A549 (cell line): ENCODE results near the gene ZEB1. TPM values are rescaled to one million over a fixed set of nuclear protein-coding genes. Genes with fewer than 3 reads are reported as not detected.

Experiments used
- ATAC-seq, 2 experiments: fragments of 200-7000 bp in 1 of 2; fragments of >200 bp in 1 of 2; cut with Nextera tagmentation in 1 of 2; cut with Tn5 transposase in 1 of 2; 3 replicates each; pipeline versions ENCODE4 v1.8.0 to v1.9.1; 2018 to 2020; ENCODE audit warnings: mild to moderate bottlenecking in 1 of 2, moderate library complexity in 1 of 2
- CTCF ChIA-PET: fragments of 300-600 bp; sonication (Branson Sonifier 250); formaldehyde crosslinking; extraction: SDS; loops from one replicate; lab custom pipeline; 2021; ENCODE audit warnings: antibody characterized with exemption, inconsistent platforms; lab: Yijun Ruan, JAX
- POLR2A ChIA-PET: fragments of 350-600 bp; formaldehyde crosslinking; extraction: SDS; loops from one replicate; lab custom pipeline; 2021; ENCODE audit warnings: antibody characterized with exemption, inconsistent platforms; lab: Yijun Ruan, JAX
- DNase-seq, 2 experiments: peaks; one replicate each; pipeline versions ENCODE4 v3.0.0 to v3.0.0-alpha.2; 2011 to 2016; ENCODE audit warnings: low read depth in 1 of 2, low spot score in 1 of 2
- FAIRE-seq: peaks from 2 replicates; lab custom pipeline; 2011; peaks lifted over from hg19 to GRCh38; lab: Jason Lieb, UNC
- H3K27ac ChIP-seq, 2 experiments: fragments of >200 bp; sonication (Bioruptor Twin); formaldehyde crosslinking; 3 replicates each; pipeline ENCODE4 v1.5.1; 2016 to 2017
- H3K4me1 ChIP-seq: fragments of >200 bp; sonication (Bioruptor Twin); formaldehyde crosslinking; 3 replicates; pipeline ENCODE4 v1.6.1; 2016
- H3K4me2 ChIP-seq: fragments of >200 bp; sonication (Bioruptor Twin); formaldehyde crosslinking; 3 replicates; pipeline ENCODE4 v1.6.1; 2016
- H3K4me3 ChIP-seq: fragments of >200 bp; sonication (Bioruptor Twin); formaldehyde crosslinking; 3 replicates; pipeline ENCODE4 v1.5.1; 2016
- H3K9me3 ChIP-seq: fragments of >200 bp; sonication (Bioruptor Twin); formaldehyde crosslinking; 3 replicates; pipeline ENCODE4 v1.6.1; 2016
- CEBPB ChIP-seq, 2 experiments: fragments of >200 bp in 1 of 2; sonication (Bioruptor Twin) in 1 of 2; formaldehyde crosslinking in 1 of 2; IDR thresholded peaks; 2 replicates each; pipeline ENCODE4 v1.6.1; 2012 to 2016
- CHD2 ChIP-seq: fragments of 150-350 bp; IDR thresholded peaks from 2 replicates; pipeline ENCODE4 v1.6.1; 2014; ENCODE audit warnings: low read length; ENCODE audit not compliant: partially characterized antibody
- CHD4 ChIP-seq: fragments of 200-600 bp; sonication (generic); IDR thresholded peaks from 2 replicates; pipeline ENCODE4 v1.6.1; 2016; ENCODE audit warnings: antibody characterized with exemption, mild to moderate bottlenecking, borderline replicate concordance
- EP300 ChIP-seq, 2 experiments: fragments of >200 bp; sonication (Bioruptor Twin); formaldehyde crosslinking; IDR thresholded peaks; 2 replicates in 1 of 2; 3 replicates in 1 of 2; pipeline ENCODE4 v1.6.1; 2016 to 2017
- FOSL2 ChIP-seq, 2 experiments: fragments of 450-650 bp in 1 of 2; fragments of >200 bp in 1 of 2; sonication (Bioruptor Twin) in 1 of 2; formaldehyde crosslinking; IDR thresholded peaks; 2 replicates each; pipeline versions ENCODE4 v1.5.0 to v1.6.1; 2016 to 2020; ENCODE audit warnings: mild to moderate bottlenecking in 1 of 2, moderate library complexity in 1 of 2
- FOXS1 ChIP-seq: fragments of 250-450 bp; sonication (Bioruptor Pico); IDR thresholded peaks from 2 replicates; pipeline ENCODE4 v1.5.0; 2020; ENCODE audit warnings: mild to moderate bottlenecking, moderate library complexity
- HDAC2 ChIP-seq: fragments of 200-600 bp; sonication (generic); IDR thresholded peaks from 2 replicates; pipeline ENCODE4 v1.6.1; 2016
- HEYL ChIP-seq: fragments of 250-450 bp; sonication (Bioruptor Pico); IDR thresholded peaks from 2 replicates; pipeline ENCODE4 v1.8.0; 2021; ENCODE audit warnings: mild to moderate bottlenecking, moderate library complexity
- JUNB ChIP-seq: fragments of >200 bp; sonication (Bioruptor Twin); formaldehyde crosslinking; IDR thresholded peaks from 2 replicates; pipeline ENCODE4 v1.6.1; 2016
- KDM1A ChIP-seq: fragments of 200-600 bp; sonication (generic); IDR thresholded peaks from 2 replicates; pipeline ENCODE4 v1.6.1; 2016; ENCODE audit warnings: low read depth, mild to moderate bottlenecking
- MAFK ChIP-seq: fragments of 450-650 bp; IDR thresholded peaks from 2 replicates; pipeline ENCODE4 v1.6.1; 2014; ENCODE audit not compliant: partially characterized antibody
- MAZ ChIP-seq: fragments of 150-350 bp; IDR thresholded peaks from 2 replicates; pipeline ENCODE4 v1.6.1; 2014; ENCODE audit warnings: antibody characterized with exemption, low read depth, low read length, borderline replicate concordance
- MYC ChIP-seq: IDR thresholded peaks from 2 replicates; pipeline ENCODE4 v1.6.1; 2012; ENCODE audit warnings: mild to moderate bottlenecking, inconsistent platforms, low read length, improper control_type of control experiment, borderline replicate concordance
- NPAS2 ChIP-seq: fragments of 250-450 bp; sonication (Bioruptor Pico); IDR thresholded peaks from 2 replicates; pipeline ENCODE4 v1.8.0; 2022; ENCODE audit warnings: mild to moderate bottlenecking, moderate library complexity, borderline replicate concordance
- NR3C1 ChIP-seq: fragments of >200 bp; sonication (Bioruptor Twin); formaldehyde crosslinking; IDR thresholded peaks from 3 replicates; pipeline ENCODE4 v1.6.1; 2017
- PHF8 ChIP-seq: fragments of 200-600 bp; sonication (generic); IDR thresholded peaks from 2 replicates; pipeline ENCODE4 v1.6.1; 2016; ENCODE audit warnings: low read depth, mild to moderate bottlenecking, antibody characterized with exemption, moderate library complexity, borderline replicate concordance
- POLR2AphosphoS2 ChIP-seq: conservative IDR thresholded peaks from 2 replicates; pipeline ENCODE4 v1.6.1; 2012; ENCODE audit warnings: low read length, improper control_type of control experiment, inconsistent platforms
- RAD21 ChIP-seq, 2 experiments: fragments of >200 bp in 1 of 2; sonication (Bioruptor Twin) in 1 of 2; formaldehyde crosslinking in 1 of 2; IDR thresholded peaks in 1 of 2; conservative IDR thresholded peaks in 1 of 2; 2 replicates in 1 of 2; 3 replicates in 1 of 2; pipeline ENCODE4 v1.6.1; 2012 to 2018; ENCODE audit warnings: inconsistent platforms in 1 of 2
- RARB ChIP-seq: fragments of 250-450 bp; sonication (Bioruptor Pico); IDR thresholded peaks from 2 replicates; pipeline ENCODE4 v1.8.0; 2021; ENCODE audit warnings: mild to moderate bottlenecking, moderate library complexity
- RCOR1 ChIP-seq: fragments of 150-350 bp; IDR thresholded peaks from 2 replicates; pipeline ENCODE4 v1.6.1; 2014; ENCODE audit warnings: antibody characterized with exemption, low read length, low read depth
- RFX5 ChIP-seq: fragments of 450-650 bp; IDR thresholded peaks from 2 replicates; pipeline ENCODE4 v1.7.1; 2014; ENCODE audit warnings: antibody characterized with exemption, mild to moderate bottlenecking, moderate library complexity
- RNF2 ChIP-seq: fragments of 200-600 bp; sonication (generic); IDR thresholded peaks from 2 replicates; pipeline ENCODE4 v1.6.1; 2016; ENCODE audit warnings: low read depth, mild to moderate bottlenecking, antibody characterized with exemption, moderate library complexity, borderline replicate concordance
- TP53 ChIP-seq: fragments of 250-450 bp; sonication (Bioruptor Pico); IDR thresholded peaks from 2 replicates; pipeline ENCODE4 v1.5.0; 2021; ENCODE audit warnings: mild to moderate bottlenecking, moderate library complexity
- ZC3H11A ChIP-seq: fragments of 450-650 bp; IDR thresholded peaks from 2 replicates; pipeline ENCODE4 v1.6.1; 2014; ENCODE audit warnings: antibody characterized with exemption, mild to moderate bottlenecking
- ZFP36 ChIP-seq: fragments of 450-650 bp; IDR thresholded peaks from 2 replicates; pipeline ENCODE4 v1.6.1; 2014; ENCODE audit warnings: borderline replicate concordance; ENCODE audit not compliant: partially characterized antibody
- WGBS: methylation state at CpG from one replicate; pipeline ENCODE4 v1.1.6; 2017; ENCODE audit errors: missing lambda C conversion rate; 5-methylcytosine and 5-hydroxymethylcytosine counted together
- polyA plus RNA-seq, 4 experiments: library from polyadenylated mRNA; depleted of rRNA in 3 of 4; stranded (reverse); fragments of >200 nt; fragmentation: RNase III in 1 of 4; extraction: RNeasy Plus Mini Kit Qiagen cat#74134 plus additional on column Dnase treatment in 1 of 4; gene quantifications; 2 replicates in 3 of 4; 3 replicates in 1 of 4; pipeline ENCODE4 v1.2.3, GENCODE V29; 2011 to 2017
- TF ChIP-seq, protein P1 (sequence below): fragments of 200-600 bp; sonication (generic); IDR thresholded peaks from 2 replicates; pipeline ENCODE4 v1.6.1; 2016; ENCODE audit warnings: antibody characterized with exemption, mild to moderate bottlenecking, moderate library complexity
- TF ChIP-seq, protein P2 (sequence below): fragments of >200 bp; sonication (Bioruptor Twin); formaldehyde crosslinking; IDR thresholded peaks from 2 replicates; pipeline ENCODE4 v1.6.1; 2016
- TF ChIP-seq, protein P3 (sequence below): fragments of 250-450 bp; sonication (Bioruptor Pico); IDR thresholded peaks from 2 replicates; pipeline ENCODE4 v1.5.0; 2021; ENCODE audit warnings: mild to moderate bottlenecking, moderate library complexity, borderline replicate concordance
- TF ChIP-seq, protein P4 (sequence below): IDR thresholded peaks from 2 replicates; pipeline ENCODE4 v1.6.1; 2012
- TF ChIP-seq, protein P5 (sequence below): fragments of 250-450 bp; sonication (Bioruptor Pico); IDR thresholded peaks from 2 replicates; pipeline ENCODE4 v1.5.0; 2020; ENCODE audit warnings: low read depth, mild to moderate bottlenecking, moderate library complexity

The ZEB1 gene
- polyA plus RNA-seq, 2 of the 4 experiments (the other 2 are of a cell fraction): 8.1 to 23.8 TPM

DNA sequence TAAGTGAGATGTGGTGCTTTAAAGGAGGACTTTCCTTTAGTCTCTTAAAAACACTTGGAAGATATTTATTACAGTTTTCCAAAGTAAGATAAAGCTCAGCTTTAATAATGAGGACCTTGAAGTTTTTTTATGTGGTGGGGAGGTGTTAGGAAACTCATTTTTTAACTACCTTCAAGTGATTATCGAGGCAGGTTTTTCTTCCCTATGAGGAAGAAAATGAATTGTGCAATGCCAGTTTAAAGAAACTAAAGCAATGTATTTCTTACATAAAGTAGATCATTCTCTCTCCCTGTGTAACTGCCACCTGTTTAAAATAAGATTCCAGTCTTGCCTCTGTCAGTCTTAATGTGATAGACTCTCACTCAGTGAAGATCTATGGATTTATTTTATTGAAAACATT, 27.9 kb downstream of the ZEB1 start:
- TF ChIP-seq KDM1A (no peak), ZFP36 (no peak), RNF2 (no peak), JUNB (no peak), CEBPB (IDR thresholded peaks at IDR 0.05) (no peak; a peak in 1 of 4 replicates), HDAC2 (no peak), MYC (no peak), NPAS2 (CRISPR knock-in tag) (no peak), RAD21 (conservative IDR thresholded peaks at IDR 0.05 in 1 of 2, IDR thresholded peaks at IDR 0.05 in 1 of 2) (no peak), RARB (CRISPR knock-in tag) (no peak), CHD2 (no peak), PHF8 (no peak), MAFK (no peak), TP53 (CRISPR knock-in tag) (no peak), EP300 (IDR thresholded peaks at IDR 0.05) (no peak), ZC3H11A (no peak)
- TF ChIP-seq, protein P1, sequence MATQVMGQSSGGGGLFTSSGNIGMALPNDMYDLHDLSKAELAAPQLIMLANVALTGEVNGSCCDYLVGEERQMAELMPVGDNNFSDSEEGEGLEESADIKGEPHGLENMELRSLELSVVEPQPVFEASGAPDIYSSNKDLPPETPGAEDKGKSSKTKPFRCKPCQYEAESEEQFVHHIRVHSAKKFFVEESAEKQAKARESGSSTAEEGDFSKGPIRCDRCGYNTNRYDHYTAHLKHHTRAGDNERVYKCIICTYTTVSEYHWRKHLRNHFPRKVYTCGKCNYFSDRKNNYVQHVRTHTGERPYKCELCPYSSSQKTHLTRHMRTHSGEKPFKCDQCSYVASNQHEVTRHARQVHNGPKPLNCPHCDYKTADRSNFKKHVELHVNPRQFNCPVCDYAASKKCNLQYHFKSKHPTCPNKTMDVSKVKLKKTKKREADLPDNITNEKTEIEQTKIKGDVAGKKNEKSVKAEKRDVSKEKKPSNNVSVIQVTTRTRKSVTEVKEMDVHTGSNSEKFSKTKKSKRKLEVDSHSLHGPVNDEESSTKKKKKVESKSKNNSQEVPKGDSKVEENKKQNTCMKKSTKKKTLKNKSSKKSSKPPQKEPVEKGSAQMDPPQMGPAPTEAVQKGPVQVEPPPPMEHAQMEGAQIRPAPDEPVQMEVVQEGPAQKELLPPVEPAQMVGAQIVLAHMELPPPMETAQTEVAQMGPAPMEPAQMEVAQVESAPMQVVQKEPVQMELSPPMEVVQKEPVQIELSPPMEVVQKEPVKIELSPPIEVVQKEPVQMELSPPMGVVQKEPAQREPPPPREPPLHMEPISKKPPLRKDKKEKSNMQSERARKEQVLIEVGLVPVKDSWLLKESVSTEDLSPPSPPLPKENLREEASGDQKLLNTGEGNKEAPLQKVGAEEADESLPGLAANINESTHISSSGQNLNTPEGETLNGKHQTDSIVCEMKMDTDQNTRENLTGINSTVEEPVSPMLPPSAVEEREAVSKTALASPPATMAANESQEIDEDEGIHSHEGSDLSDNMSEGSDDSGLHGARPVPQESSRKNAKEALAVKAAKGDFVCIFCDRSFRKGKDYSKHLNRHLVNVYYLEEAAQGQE: no peak
- TF ChIP-seq, protein P2, sequence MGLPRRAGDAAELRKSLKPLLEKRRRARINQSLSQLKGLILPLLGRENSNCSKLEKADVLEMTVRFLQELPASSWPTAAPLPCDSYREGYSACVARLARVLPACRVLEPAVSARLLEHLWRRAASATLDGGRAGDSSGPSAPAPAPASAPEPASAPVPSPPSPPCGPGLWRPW: no peak
- TF ChIP-seq, protein P3, sequence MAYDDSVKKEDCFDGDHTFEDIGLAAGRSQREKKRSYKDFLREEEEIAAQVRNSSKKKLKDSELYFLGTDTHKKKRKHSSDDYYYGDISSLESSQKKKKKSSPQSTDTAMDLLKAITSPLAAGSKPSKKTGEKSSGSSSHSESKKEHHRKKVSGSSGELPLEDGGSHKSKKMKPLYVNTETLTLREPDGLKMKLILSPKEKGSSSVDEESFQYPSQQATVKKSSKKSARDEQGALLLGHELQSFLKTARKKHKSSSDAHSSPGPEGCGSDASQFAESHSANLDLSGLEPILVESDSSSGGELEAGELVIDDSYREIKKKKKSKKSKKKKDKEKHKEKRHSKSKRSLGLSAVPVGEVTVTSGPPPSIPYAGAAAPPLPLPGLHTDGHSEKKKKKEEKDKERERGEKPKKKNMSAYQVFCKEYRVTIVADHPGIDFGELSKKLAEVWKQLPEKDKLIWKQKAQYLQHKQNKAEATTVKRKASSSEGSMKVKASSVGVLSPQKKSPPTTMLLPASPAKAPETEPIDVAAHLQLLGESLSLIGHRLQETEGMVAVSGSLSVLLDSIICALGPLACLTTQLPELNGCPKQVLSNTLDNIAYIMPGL: no peak
- H3K4me1 ChIP-seq: peaks cover 21% of the 10 kb centered on the region
- POLR2A ChIA-PET: no interaction called here
- no peaks in the 10 kb centered on the region for H3K9me3 ChIP-seq
- H3K4me2 ChIP-seq: no peak overlapping the region
- ATAC-seq (no peak), FAIRE-seq (no peak), DNase-seq (no peak)
- H3K27ac ChIP-seq: no peak overlapping the region
- 86% methylated on average over 1 of the region's 1 CpG for WGBS
- H3K4me3 ChIP-seq: no peak overlapping the region
- CTCF ChIA-PET: no interaction called here

DNA sequence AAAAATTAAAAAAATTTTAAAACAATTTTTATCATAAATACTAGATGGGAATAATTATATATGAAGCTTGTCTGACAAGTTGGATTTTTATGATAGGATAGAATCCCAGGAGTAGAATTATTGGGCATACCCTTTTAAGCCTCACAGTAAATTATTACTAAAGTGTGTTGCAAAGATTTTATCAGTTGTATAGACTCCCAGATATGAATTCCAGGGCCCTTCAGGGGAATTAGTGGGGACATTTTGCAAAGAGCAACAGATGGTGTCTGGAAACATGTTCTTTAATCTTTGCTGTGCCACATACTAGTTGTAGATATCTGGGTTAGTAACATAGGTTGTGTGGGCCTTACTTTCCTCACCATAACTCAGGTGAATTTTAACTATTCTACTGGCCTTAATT, 28.7 kb downstream of the ZEB1 start:
- ChIA-PET CTCF (no interaction called here), POLR2A (no interaction called here)
- no peak for DNase-seq
- Histone ChIP-seq H3K9me3 (no peaks in the 10 kb centered on the region), H3K4me3 (no peak overlapping the region), H3K27ac (no peak overlapping the region), H3K4me2 (no peak overlapping the region), H3K4me1 (peaks cover 19% of the 10 kb centered on the region)
- no peak for TF ChIP-seq FOSL2 (IDR thresholded peaks at IDR 0.05)
- no peak for TF ChIP-seq FOSL2 (CRISPR knock-in tag; IDR thresholded peaks at IDR 0.05)
- no peak for ATAC-seq
- FAIRE-seq: no peak

DNA sequence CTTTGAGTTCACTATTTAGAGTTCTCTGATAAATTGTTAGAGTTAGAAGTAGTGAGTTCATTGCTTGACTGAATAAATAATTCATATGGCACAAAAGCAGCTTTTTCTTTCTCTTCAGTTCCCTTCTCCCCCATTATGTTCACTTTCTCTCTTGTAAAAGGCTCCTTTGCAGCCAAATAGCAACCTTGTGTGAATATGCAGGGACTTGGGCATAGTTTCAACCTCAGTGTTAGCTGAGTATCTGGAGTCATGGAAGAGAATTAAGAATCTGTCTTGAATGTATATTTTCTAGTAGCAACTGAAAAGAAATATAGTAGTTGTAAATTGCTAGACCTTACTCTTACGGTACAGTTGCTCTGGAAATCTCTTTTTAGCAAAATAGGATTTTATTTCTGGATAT, 31.9 kb downstream of the ZEB1 start:
- FAIRE-seq (no peak), DNase-seq (no peak), ATAC-seq (no peak)
- no peak overlapping the region for H3K4me2 ChIP-seq
- no peak overlapping the region for H3K27ac ChIP-seq
- no peaks in the 10 kb centered on the region for H3K9me3 ChIP-seq
- no peak overlapping the region for H3K4me3 ChIP-seq
- ChIA-PET CTCF (no interaction called here), POLR2A (no interaction called here)
- H3K4me1 ChIP-seq: peaks cover 15% of the 10 kb centered on the region
- TF ChIP-seq, protein P4, sequence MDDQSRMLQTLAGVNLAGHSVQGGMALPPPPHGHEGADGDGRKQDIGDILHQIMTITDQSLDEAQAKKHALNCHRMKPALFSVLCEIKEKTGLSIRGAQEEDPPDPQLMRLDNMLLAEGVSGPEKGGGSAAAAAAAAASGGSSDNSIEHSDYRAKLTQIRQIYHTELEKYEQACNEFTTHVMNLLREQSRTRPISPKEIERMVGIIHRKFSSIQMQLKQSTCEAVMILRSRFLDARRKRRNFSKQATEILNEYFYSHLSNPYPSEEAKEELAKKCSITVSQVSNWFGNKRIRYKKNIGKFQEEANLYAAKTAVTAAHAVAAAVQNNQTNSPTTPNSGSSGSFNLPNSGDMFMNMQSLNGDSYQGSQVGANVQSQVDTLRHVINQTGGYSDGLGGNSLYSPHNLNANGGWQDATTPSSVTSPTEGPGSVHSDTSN: no peak
- TF ChIP-seq CHD4 (no peak), CEBPB (IDR thresholded peaks at IDR 0.05) (no peak), POLR2AphosphoS2 (no peak), NR3C1 (no peak), MAZ (no peak), FOSL2 (IDR thresholded peaks at IDR 0.05) (no peak), FOSL2 (CRISPR knock-in tag; IDR thresholded peaks at IDR 0.05) (no peak), RNF2 (no peak), RCOR1 (no peak), RFX5 (no peak), HEYL (CRISPR knock-in tag) (no peak), FOXS1 (CRISPR knock-in tag) (no peak)
- TF ChIP-seq, protein P5, sequence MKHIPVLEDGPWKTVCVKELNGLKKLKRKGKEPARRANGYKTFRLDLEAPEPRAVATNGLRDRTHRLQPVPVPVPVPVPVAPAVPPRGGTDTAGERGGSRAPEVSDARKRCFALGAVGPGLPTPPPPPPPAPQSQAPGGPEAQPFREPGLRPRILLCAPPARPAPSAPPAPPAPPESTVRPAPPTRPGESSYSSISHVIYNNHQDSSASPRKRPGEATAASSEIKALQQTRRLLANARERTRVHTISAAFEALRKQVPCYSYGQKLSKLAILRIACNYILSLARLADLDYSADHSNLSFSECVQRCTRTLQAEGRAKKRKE: no peak
- 86% methylated on average over 1 of the region's 1 CpG for WGBS
